Measurements from ENCODE around the gene NOL8.

The NOL8 gene

GRCh38 chr9:92310562-92310961 is 14.6 kb downstream of the NOL8 start:
- no peak for DNase-seq

GRCh38 chr9:92308893-92309292 is 16.3 kb downstream of the NOL8 start:
- DNase-seq, result no peak

GRCh38 chr9:92300936-92301335 is 24.2 kb downstream of the NOL8 start:
- DNase-seq, result no peak

GRCh38 chr9:92299116-92299515 is 26.0 kb downstream of the NOL8 start:
- DNase-seq, result no peak

GRCh38 chr9:92298036-92298435 is 27.1 kb downstream of the NOL8 start:
- DNase-seq, result no peak

GRCh38 chr9:92297611-92298010 is 27.5 kb downstream of the NOL8 start:
- no peak for DNase-seq

GRCh38 chr9:92295827-92296258 is 29.3 kb downstream of the NOL8 start:
- DNase-seq, result no peak

GRCh38 chr9:92295240-92295790 is 29.8 kb downstream of the NOL8 start:
- DNase-seq, result no peak

- DNase-seq, result peak; percentile 8
Measured at GRCh38 chr9:92294297-92294676, 30.9 kb downstream of the NOL8 start.

GRCh38 chr9:92293452-92294296 is 31.5 kb downstream of the NOL8 start, which contains the start of gene IARS1:
TSS of gene IARS1 (minus strand) at chr9:92293697. CDS start at chr9:92289419, 4,278 bp downstream.
- DNase-seq, result peak; percentile 100

GRCh38 chr9:92293075-92293354 is 32.1 kb downstream of the NOL8 start:
- no peak for DNase-seq

- DNase-seq, result no peak
Measured at GRCh38 chr9:92292338-92293074, 32.6 kb downstream of the NOL8 start.

- no peak for DNase-seq
Measured at GRCh38 chr9:92291577-92291976, 33.6 kb downstream of the NOL8 start.

- no peak for DNase-seq
Measured at GRCh38 chr9:92290785-92291429, 34.2 kb downstream of the NOL8 start.

- DNase-seq, result no peak
Measured at GRCh38 chr9:92289708-92290390, 35.3 kb downstream of the NOL8 start.

- DNase-seq, result no peak
Measured at GRCh38 chr9:92279302-92279701, 45.8 kb downstream of the NOL8 start.

- no peak for DNase-seq
Measured at GRCh38 chr9:92278110-92278509, 47.0 kb downstream of the NOL8 start.

GRCh38 chr9:92276331-92277032 is 48.7 kb downstream of the NOL8 start:
- DNase-seq, result no peak

GRCh38 chr9:92275541-92275940 is 49.6 kb downstream of the NOL8 start:
- DNase-seq, result no peak

GRCh38 chr9:92270511-92270910 is 54.6 kb downstream of the NOL8 start:
- DNase-seq, result no peak

- no peak for DNase-seq
Measured at GRCh38 chr9:92266486-92266885, 58.7 kb downstream of the NOL8 start.

- DNase-seq, result no peak
Measured at GRCh38 chr9:92265154-92265553, 60.0 kb downstream of the NOL8 start.
